ENCODE data around the gene EXD3. TPM values are rescaled to one million over a fixed set of nuclear protein-coding genes. Genes with fewer than 3 reads are reported as not detected.

EXD3 gene
- total and polyA plus RNA-seq, 2 of the 4 experiments (the other 2 are of a cell fraction) = 1.1 to 7.4 TPM

DNA sequence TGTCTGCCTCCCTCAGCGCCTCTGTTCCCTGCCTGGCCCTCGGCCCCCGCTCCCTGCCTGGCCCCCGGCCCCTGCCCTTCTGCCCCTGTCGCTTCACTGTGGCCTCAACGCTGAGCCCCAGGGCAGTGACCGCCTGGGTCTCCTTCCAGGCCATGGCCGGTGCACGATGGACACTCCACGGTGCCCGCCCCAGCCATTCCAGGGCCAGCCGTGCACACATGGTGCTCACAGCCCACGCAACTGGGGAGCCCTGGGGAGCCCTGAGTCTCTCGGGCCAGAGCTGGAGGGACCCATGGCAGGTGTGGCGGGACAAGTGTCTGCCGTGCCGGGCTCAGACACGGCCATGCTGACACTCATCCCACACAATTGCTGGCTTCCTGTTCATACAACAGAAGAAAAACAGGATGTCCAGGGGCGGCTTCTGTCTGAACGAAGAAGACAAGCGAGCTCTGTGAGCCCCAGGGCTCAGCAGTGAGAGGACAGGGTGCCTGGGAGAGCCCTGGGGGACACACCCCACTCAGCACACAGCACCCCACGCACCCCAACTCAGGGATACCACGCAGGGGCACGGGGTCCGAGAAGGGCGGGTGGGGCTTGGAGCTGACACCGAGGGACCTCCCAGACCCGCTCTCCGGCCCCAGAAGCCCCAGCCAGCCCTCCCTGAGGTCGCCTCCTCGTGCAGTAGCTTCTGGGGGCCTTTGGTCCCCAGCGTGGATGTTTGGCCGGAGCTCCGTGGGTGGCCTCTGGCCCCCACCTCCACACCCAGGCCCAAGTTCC lies 35.7 kb downstream of the EXD3 start:
- H3K56ac ChIP-seq (ENCODE audit: extremely low read depth, insufficient read depth, low read length) = no peak overlapping the region
- H3K27ac ChIP-seq (ENCODE audit: insufficient read depth, low read length) = no peak overlapping the region
- CTCF ChIA-PET = no interaction called here
- no peaks in the 10 kb centered on the region for H3K79me1 ChIP-seq (ENCODE audit: low read depth in 1 of 2, low read length in 2 of 2)
- no peak for ATAC-seq (ENCODE audit: low read depth)
- no peak overlapping the region for H4K8ac ChIP-seq (ENCODE audit: low read depth in 2 of 2, low read length in 2 of 2)
- no peaks in the 10 kb centered on the region for H3K27me3 ChIP-seq (ENCODE audit: control insufficient read depth, insufficient read depth, low read length)
- no peak overlapping the region for H2AK5ac ChIP-seq (ENCODE audit: low read depth, low read length)
- no peak overlapping the region for H3K9ac ChIP-seq (ENCODE audit: low read depth, low read length)
- peaks cover 10% of the 10 kb centered on the region; the same call in 1 of the 2 replicates for H3K4me1 ChIP-seq (ENCODE audit: control insufficient read depth, insufficient read depth, low read length)
- in situ Hi-C loops (cut with MboI; ENCODE audit: low sequenced_read_pairs) (no loop called here), intact Hi-C loops (cut with micrococcal nuclease) (no loop called here), dilution Hi-C loops (cut with HindIII; ENCODE audit: low sequenced_read_pairs, unreplicated experiment) (no loop called here)
- no peak overlapping the region for H3K23ac ChIP-seq (ENCODE audit: low read depth, low read length)
- H3K18ac ChIP-seq (ENCODE audit: low read depth, low read length) = no peak overlapping the region
- H4K20me1 ChIP-seq (ENCODE audit: insufficient read depth, low read length) = peaks cover 3% of the 10 kb centered on the region; the same call in 1 of the 2 replicates
- H2BK5ac ChIP-seq (ENCODE audit: low read depth, low read length, poor library complexity, severe bottlenecking) = no peak overlapping the region
- H3K9me3 ChIP-seq (ENCODE audit: control insufficient read depth, insufficient read depth, low read length) = no peaks in the 10 kb centered on the region
- H3K14ac ChIP-seq (replicated peaks; ENCODE audit: low read depth, low read length) = no peak overlapping the region
- H2BK120ac ChIP-seq (ENCODE audit: low read depth, low read length) = no peak overlapping the region
- no peak for DNase-seq
- H3K36me3 ChIP-seq (ENCODE audit: control insufficient read depth, insufficient read depth, low read length) = peaks cover 4% of the 10 kb centered on the region; the same call in 1 of the 2 replicates
- H3K4me2 ChIP-seq (ENCODE audit: low read depth, low read length) = no peak overlapping the region
- 61% methylated on average over 24 of the region's 34 CpGs; no CpG with 5 or more reads in 1 of the 2 experiments for WGBS, 2 experiments (ENCODE audit: extremely low coverage in 2 of 2, insufficient read length in 1 of 2)
- TF ChIP-seq, protein P1, sequence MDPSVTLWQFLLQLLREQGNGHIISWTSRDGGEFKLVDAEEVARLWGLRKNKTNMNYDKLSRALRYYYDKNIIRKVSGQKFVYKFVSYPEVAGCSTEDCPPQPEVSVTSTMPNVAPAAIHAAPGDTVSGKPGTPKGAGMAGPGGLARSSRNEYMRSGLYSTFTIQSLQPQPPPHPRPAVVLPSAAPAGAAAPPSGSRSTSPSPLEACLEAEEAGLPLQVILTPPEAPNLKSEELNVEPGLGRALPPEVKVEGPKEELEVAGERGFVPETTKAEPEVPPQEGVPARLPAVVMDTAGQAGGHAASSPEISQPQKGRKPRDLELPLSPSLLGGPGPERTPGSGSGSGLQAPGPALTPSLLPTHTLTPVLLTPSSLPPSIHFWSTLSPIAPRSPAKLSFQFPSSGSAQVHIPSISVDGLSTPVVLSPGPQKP (IDR thresholded peaks at IDR 0.05; ENCODE audit: borderline replicate concordance, low read depth, low read length) = no peak
- TF ChIP-seq BHLHE40 (IDR thresholded peaks at IDR 0.05; ENCODE audit: low read depth, low read length) (no peak), RCOR1 (IDR thresholded peaks at IDR 0.05; ENCODE audit: insufficient replicate concordance, low read length) (no peak), CEBPB (IDR thresholded peaks at IDR 0.05; ENCODE audit: low read depth, low read length) (no peak), CHD1 (IDR thresholded peaks at IDR 0.05; ENCODE audit: low read depth, low read length) (no peak), MAFK (IDR thresholded peaks at IDR 0.05; ENCODE audit: low read depth, low read length) (no peak), NFE2L2 (IDR thresholded peaks at IDR 0.05; ENCODE audit: low read depth, low read length) (no peak)
- TF ChIP-seq, protein P2, sequence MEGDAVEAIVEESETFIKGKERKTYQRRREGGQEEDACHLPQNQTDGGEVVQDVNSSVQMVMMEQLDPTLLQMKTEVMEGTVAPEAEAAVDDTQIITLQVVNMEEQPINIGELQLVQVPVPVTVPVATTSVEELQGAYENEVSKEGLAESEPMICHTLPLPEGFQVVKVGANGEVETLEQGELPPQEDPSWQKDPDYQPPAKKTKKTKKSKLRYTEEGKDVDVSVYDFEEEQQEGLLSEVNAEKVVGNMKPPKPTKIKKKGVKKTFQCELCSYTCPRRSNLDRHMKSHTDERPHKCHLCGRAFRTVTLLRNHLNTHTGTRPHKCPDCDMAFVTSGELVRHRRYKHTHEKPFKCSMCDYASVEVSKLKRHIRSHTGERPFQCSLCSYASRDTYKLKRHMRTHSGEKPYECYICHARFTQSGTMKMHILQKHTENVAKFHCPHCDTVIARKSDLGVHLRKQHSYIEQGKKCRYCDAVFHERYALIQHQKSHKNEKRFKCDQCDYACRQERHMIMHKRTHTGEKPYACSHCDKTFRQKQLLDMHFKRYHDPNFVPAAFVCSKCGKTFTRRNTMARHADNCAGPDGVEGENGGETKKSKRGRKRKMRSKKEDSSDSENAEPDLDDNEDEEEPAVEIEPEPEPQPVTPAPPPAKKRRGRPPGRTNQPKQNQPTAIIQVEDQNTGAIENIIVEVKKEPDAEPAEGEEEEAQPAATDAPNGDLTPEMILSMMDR (conservative IDR thresholded peaks at IDR 0.05; ENCODE audit: low read depth, low read length) = no peak
- no TSS peak for BruUV-seq (replicated peaks)
- POLR2A ChIA-PET (ENCODE audit: unreplicated experiment) = no interaction called here
- H2BK15ac ChIP-seq (ENCODE audit: low read depth, low read length) = no peak overlapping the region
- no peaks in the 10 kb centered on the region; the same call in 1 of the 2 replicates for H3K9me1 ChIP-seq (ENCODE audit: insufficient read depth, low read length)
- no peak overlapping the region for H3K4me3 ChIP-seq (ENCODE audit: insufficient read depth, low read depth, low read length)
- no peak overlapping the region for H4K5ac ChIP-seq (ENCODE audit: low read depth, low read length)
- no peak overlapping the region for H4K91ac ChIP-seq (ENCODE audit: insufficient read depth, low read depth, low read length)
- no peak overlapping the region for H3K4ac ChIP-seq (ENCODE audit: low read depth, low read length)
- H2AFZ ChIP-seq (replicated peaks; ENCODE audit: low read length, poor library complexity) = no peak overlapping the region
- H2AK9ac ChIP-seq (replicated peaks; ENCODE audit: low read depth, low read length, poor library complexity) = no peak overlapping the region
- no peak overlapping the region for H2BK20ac ChIP-seq (ENCODE audit: low read depth, low read length)

All from IMR-90 (cell line).